NCI-H446 (cell line): ENCODE results near the gene ZFYVE21.

Experiments used
- DNase-seq, 2 experiments: peaks; one replicate each; lab custom pipeline; 2025; lab: John Stamatoyannopoulos, UW

ZFYVE21 gene

GRCh38 chr14:103725001-103725682, 9.5 kb downstream of the ZFYVE21 start:
- no peak for DNase-seq

GRCh38 chr14:103725739-103726395, 10.3 kb downstream of the ZFYVE21 start:
- no peak for DNase-seq

- DNase-seq, result no peak
Measured at GRCh38 chr14:103726474-103726873, 10.9 kb downstream of the ZFYVE21 start.

GRCh38 chr14:103727313-103727980, 11.8 kb downstream of the ZFYVE21 start:
- DNase-seq, result no peak

GRCh38 chr14:103728141-103728540, 12.5 kb downstream of the ZFYVE21 start:
- DNase-seq, result no peak

GRCh38 chr14:103728721-103729120, 13.1 kb downstream of the ZFYVE21 start:
- DNase-seq, result no peak

GRCh38 chr14:103729496-103730448, 14.2 kb downstream of the ZFYVE21 start:
- DNase-seq, result no peak

GRCh38 chr14:103730490-103731035, 15.0 kb downstream of the ZFYVE21 start:
- DNase-seq, result no peak

GRCh38 chr14:103731481-103731880, 15.9 kb downstream of the ZFYVE21 start:
- no peak for DNase-seq

GRCh38 chr14:103731916-103732867, 16.6 kb downstream of the ZFYVE21 start:
- no peak for DNase-seq

GRCh38 chr14:103732868-103733620, 17.4 kb downstream of the ZFYVE21 start:
- no peak for DNase-seq

GRCh38 chr14:103733651-103734050, 18.0 kb downstream of the ZFYVE21 start:
- DNase-seq, result no peak

- no peak for DNase-seq
Measured at GRCh38 chr14:103734081-103734888, 18.7 kb downstream of the ZFYVE21 start.

GRCh38 chr14:103735022-103735421, 19.4 kb downstream of the ZFYVE21 start:
- no peak for DNase-seq

- no peak for DNase-seq
Measured at GRCh38 chr14:103735439-103735814, 19.8 kb downstream of the ZFYVE21 start.

- no peak for DNase-seq
Measured at GRCh38 chr14:103735815-103736545, 20.4 kb downstream of the ZFYVE21 start.

- no peak for DNase-seq
Measured at GRCh38 chr14:103736546-103737431, 21.2 kb downstream of the ZFYVE21 start.
